ENCODE measurements around the gene SUSD6. TPM values are rescaled to one million over a fixed set of nuclear protein-coding genes. Genes with fewer than 3 reads are reported as not detected.

The SUSD6 gene
- total and polyA plus RNA-seq, 4 donors = 6.8 to 10.8 (median 7.6) TPM

DNA sequence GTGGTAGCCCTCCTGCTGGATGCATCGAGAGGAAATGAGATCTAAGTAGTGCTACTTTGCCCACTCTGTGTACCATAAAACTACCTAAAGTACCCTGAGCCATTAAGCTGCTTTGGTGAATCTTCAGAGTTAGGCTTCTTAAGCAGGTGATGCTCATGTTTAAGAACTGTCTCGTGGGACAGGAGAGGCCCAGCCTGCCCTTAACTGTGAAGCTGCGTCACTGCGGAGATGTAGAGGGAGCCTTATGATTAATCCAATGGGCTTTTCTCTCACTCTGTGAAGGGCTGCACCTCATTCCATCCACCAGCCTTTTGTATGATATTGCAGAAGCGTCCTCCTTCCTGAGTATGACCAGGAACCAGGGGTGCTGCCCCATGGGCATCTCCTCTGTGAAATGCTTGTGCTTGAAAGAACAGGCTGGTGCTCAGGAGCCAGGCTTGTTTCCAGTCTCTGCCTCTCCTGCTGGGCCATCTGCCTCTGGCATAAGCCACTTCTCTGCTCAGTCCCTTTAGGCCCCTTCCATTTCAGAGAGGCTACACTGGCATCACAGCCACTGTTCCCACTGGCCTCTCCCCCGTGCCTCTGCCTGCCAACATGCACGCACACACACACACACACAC, 30.0 kb upstream of the SUSD6 start:
- H3K36me3 ChIP-seq (ENCODE audit: control insufficient read depth in 4 of 4, insufficient read depth in 3 of 4, low read depth in 1 of 4, low read length in 3 of 4) = no peaks in the 10 kb centered on the region
- no peak overlapping the region for H3K27ac ChIP-seq (ENCODE audit: low read depth in 1 of 2, low read length in 2 of 2)
- H3K9ac ChIP-seq (ENCODE audit: low read depth in 1 of 2, low read length in 2 of 2) = no peak overlapping the region
- DNase-seq (ENCODE audit: low spot score) = no peak
- 93% methylated on average over 7 of the region's 7 CpGs for WGBS
- TF ChIP-seq GABPA (IDR thresholded peaks at IDR 0.05 in 1 of 2, conservative IDR thresholded peaks at IDR 0.05 in 1 of 2) = no peak
- no peak for TF ChIP-seq YY1 (IDR thresholded peaks at IDR 0.05)
- TF ChIP-seq, protein P1, sequence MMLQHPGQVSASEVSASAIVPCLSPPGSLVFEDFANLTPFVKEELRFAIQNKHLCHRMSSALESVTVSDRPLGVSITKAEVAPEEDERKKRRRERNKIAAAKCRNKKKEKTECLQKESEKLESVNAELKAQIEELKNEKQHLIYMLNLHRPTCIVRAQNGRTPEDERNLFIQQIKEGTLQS (IDR thresholded peaks at IDR 0.05) = no peak
- TF ChIP-seq FOXA1 (IDR thresholded peaks at IDR 0.05) = no peak
- TF ChIP-seq HNF4G (IDR thresholded peaks at IDR 0.05) = no peak
- no peak for TF ChIP-seq NR2F2 (IDR thresholded peaks at IDR 0.05)
- no peak for TF ChIP-seq FOXA2 (IDR thresholded peaks at IDR 0.05)
- no peak for TF ChIP-seq ZBTB33 (IDR thresholded peaks at IDR 0.05)
- TF ChIP-seq, protein P2, sequence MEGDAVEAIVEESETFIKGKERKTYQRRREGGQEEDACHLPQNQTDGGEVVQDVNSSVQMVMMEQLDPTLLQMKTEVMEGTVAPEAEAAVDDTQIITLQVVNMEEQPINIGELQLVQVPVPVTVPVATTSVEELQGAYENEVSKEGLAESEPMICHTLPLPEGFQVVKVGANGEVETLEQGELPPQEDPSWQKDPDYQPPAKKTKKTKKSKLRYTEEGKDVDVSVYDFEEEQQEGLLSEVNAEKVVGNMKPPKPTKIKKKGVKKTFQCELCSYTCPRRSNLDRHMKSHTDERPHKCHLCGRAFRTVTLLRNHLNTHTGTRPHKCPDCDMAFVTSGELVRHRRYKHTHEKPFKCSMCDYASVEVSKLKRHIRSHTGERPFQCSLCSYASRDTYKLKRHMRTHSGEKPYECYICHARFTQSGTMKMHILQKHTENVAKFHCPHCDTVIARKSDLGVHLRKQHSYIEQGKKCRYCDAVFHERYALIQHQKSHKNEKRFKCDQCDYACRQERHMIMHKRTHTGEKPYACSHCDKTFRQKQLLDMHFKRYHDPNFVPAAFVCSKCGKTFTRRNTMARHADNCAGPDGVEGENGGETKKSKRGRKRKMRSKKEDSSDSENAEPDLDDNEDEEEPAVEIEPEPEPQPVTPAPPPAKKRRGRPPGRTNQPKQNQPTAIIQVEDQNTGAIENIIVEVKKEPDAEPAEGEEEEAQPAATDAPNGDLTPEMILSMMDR (IDR thresholded peaks at IDR 0.05; ENCODE audit: low read depth, low read length, missing input control) = no peak
- no peak for TF ChIP-seq EGR1 (IDR thresholded peaks at IDR 0.05; ENCODE audit: low read depth in 2 of 2)
- TF ChIP-seq SP1 (IDR thresholded peaks at IDR 0.05) = no peak
- TF ChIP-seq RAD21 (IDR thresholded peaks at IDR 0.05) = no peak
- TF ChIP-seq HNF4A (conservative IDR thresholded peaks at IDR 0.05) = no peak
- TF ChIP-seq RXRA (IDR thresholded peaks at IDR 0.05) = no peak
- TF ChIP-seq, protein P3, sequence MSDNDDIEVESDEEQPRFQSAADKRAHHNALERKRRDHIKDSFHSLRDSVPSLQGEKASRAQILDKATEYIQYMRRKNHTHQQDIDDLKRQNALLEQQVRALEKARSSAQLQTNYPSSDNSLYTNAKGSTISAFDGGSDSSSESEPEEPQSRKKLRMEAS (IDR thresholded peaks at IDR 0.05) = no peak
- TF ChIP-seq TAF1 (conservative IDR thresholded peaks at IDR 0.05) = no peak
- no peak for TF ChIP-seq JUND (IDR thresholded peaks at IDR 0.05)
- no peak overlapping the region for H3K4me3 ChIP-seq (ENCODE audit: low read depth in 1 of 3, low read length in 3 of 3)
- no peaks in the 10 kb centered on the region for H3K9me3 ChIP-seq (ENCODE audit: control insufficient read depth in 4 of 4, low read length in 3 of 4)
- H3K4me1 ChIP-seq (ENCODE audit: control insufficient read depth in 4 of 4, insufficient read depth in 4 of 4, low read length in 3 of 4) = peaks cover 0 to 5% (median 3%) of the 10 kb centered on the region in 4 donors
- no peaks in the 10 kb centered on the region for H3K27me3 ChIP-seq (ENCODE audit: control insufficient read depth in 4 of 4, insufficient read depth in 4 of 4, low read length in 3 of 4)

DNA sequence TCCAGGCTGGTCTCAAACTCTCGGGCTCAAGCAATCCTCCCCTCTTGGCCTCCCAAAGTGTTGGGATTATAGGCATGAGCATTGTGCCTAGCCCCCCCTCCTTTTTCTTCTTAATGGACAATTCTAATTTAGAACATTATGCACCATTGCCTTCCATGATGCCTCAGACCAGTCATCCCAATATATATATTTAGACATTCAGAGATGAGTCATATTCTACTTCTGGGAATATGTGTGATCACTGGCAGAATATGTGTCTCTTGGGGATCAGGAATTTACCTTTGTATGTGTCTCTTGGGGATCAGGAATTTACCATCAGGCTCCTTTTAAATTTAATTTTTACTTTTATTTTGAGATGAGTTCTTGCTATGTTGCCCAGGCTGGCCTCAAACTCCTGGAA, 29.2 kb upstream of the SUSD6 start:
- WGBS = 98% methylated on average over 1 of the region's 1 CpG
- no peak overlapping the region for H3K27ac ChIP-seq (ENCODE audit: low read depth in 1 of 2, low read length in 2 of 2)

More for the DNA sequence above, 29.2 kb upstream of the SUSD6 start:
- TF ChIP-seq RAD21 (IDR thresholded peaks at IDR 0.05) (no peak), YY1 (IDR thresholded peaks at IDR 0.05) (no peak)
- TF ChIP-seq, protein P4, sequence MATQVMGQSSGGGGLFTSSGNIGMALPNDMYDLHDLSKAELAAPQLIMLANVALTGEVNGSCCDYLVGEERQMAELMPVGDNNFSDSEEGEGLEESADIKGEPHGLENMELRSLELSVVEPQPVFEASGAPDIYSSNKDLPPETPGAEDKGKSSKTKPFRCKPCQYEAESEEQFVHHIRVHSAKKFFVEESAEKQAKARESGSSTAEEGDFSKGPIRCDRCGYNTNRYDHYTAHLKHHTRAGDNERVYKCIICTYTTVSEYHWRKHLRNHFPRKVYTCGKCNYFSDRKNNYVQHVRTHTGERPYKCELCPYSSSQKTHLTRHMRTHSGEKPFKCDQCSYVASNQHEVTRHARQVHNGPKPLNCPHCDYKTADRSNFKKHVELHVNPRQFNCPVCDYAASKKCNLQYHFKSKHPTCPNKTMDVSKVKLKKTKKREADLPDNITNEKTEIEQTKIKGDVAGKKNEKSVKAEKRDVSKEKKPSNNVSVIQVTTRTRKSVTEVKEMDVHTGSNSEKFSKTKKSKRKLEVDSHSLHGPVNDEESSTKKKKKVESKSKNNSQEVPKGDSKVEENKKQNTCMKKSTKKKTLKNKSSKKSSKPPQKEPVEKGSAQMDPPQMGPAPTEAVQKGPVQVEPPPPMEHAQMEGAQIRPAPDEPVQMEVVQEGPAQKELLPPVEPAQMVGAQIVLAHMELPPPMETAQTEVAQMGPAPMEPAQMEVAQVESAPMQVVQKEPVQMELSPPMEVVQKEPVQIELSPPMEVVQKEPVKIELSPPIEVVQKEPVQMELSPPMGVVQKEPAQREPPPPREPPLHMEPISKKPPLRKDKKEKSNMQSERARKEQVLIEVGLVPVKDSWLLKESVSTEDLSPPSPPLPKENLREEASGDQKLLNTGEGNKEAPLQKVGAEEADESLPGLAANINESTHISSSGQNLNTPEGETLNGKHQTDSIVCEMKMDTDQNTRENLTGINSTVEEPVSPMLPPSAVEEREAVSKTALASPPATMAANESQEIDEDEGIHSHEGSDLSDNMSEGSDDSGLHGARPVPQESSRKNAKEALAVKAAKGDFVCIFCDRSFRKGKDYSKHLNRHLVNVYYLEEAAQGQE (IDR thresholded peaks at IDR 0.05) = no peak
- Histone ChIP-seq H3K36me3 (ENCODE audit: control insufficient read depth in 4 of 4, insufficient read depth in 3 of 4, low read depth in 1 of 4, low read length in 3 of 4) (no peaks in the 10 kb centered on the region), H3K9me3 (ENCODE audit: control insufficient read depth in 4 of 4, low read length in 3 of 4) (no peaks in the 10 kb centered on the region), H3K4me1 (ENCODE audit: control insufficient read depth in 4 of 4, insufficient read depth in 4 of 4, low read length in 3 of 4) (peaks cover 0 to 5% (median 3%) of the 10 kb centered on the region in 4 donors), H3K27me3 (ENCODE audit: control insufficient read depth in 4 of 4, insufficient read depth in 4 of 4, low read length in 3 of 4) (no peaks in the 10 kb centered on the region), H3K4me3 (ENCODE audit: low read depth in 1 of 3, low read length in 3 of 3) (no peak overlapping the region), H3K9ac (ENCODE audit: low read depth in 1 of 2, low read length in 2 of 2) (no peak overlapping the region)
- DNase-seq (ENCODE audit: low spot score) = no peak

Measured in liver (tissue), 9 donors.